Measurements from ENCODE around the gene SPDYE3.
"Not testable (repeated sequence)": the region's sequence is repeated elsewhere in the genome, so short reads cannot be mapped to it uniquely, and the experiment has no call there.

Gene SPDYE3

GRCh38 chr7:100351657-100352058, 44.2 kb downstream of the SPDYE3 start:
- no peak overlapping the region for H3K4me3 ChIP-seq (ENCODE audit: low read depth, low read length)
- TF ChIP-seq CTCF (IDR thresholded peaks at IDR 0.05; ENCODE audit: low read depth, low read length) = no peak

- H3K4me3 ChIP-seq (ENCODE audit: low read depth, low read length) = not testable (repeated sequence)
These were observed 44.8 kb downstream of the SPDYE3 start for GRCh38 chr7:100352230-100352781.

GRCh38 chr7:100352984-100353684, 45.6 kb downstream of the SPDYE3 start:
- TF ChIP-seq CTCF (IDR thresholded peaks at IDR 0.05; ENCODE audit: low read depth, low read length) = no peak
- no peak overlapping the region for H3K4me3 ChIP-seq (ENCODE audit: low read depth, low read length)

- TF ChIP-seq CTCF (IDR thresholded peaks at IDR 0.05; ENCODE audit: low read depth, low read length) = no peak
- no peak overlapping the region for H3K4me3 ChIP-seq (ENCODE audit: low read depth, low read length)
These were observed 46.3 kb downstream of the SPDYE3 start for GRCh38 chr7:100353685-100354330.

GRCh38 chr7:100356416-100357068, 49.0 kb downstream of the SPDYE3 start:
- TF ChIP-seq CTCF (IDR thresholded peaks at IDR 0.05; ENCODE audit: low read depth, low read length) = no peak
- H3K4me3 ChIP-seq (ENCODE audit: low read depth, low read length) = no peak overlapping the region

GRCh38 chr7:100357131-100357561, 49.6 kb downstream of the SPDYE3 start:
- no peak overlapping the region for H3K4me3 ChIP-seq (ENCODE audit: low read depth, low read length)
- no peak for TF ChIP-seq CTCF (IDR thresholded peaks at IDR 0.05; ENCODE audit: low read depth, low read length)

- no peak within 1 kb of the TSS for H3K4me3 ChIP-seq (ENCODE audit: low read depth, low read length)
- TF ChIP-seq CTCF (IDR thresholded peaks at IDR 0.05; ENCODE audit: low read depth, low read length) = no peak
These were observed 50.7 kb downstream of the SPDYE3 start, which contains the start of gene PILRB for GRCh38 chr7:100358027-100358856. Gene PILRB, plus strand, starts transcription at chr7:100358117. Its CDS starts 186 bp downstream, at chr7:100358303.
